Right cardiac atrium (tissue), 5 donors: ENCODE results near the gene ZMYND19. TPM values are rescaled to one million over a fixed set of nuclear protein-coding genes. Genes with fewer than 3 reads are reported as not detected.
A peak's percentile ranks its signal among the peaks of the same experiment; 100 is the strongest.
"Not testable (repeated sequence)": the region's sequence is repeated elsewhere in the genome, so short reads cannot be mapped to it uniquely, and the experiment has no call there.

Experiments used
- ATAC-seq, 2 donors: fragments of 200-7000 bp; cut with Tn5 transposase; one replicate each; pipeline versions ENCODE4 v1.8.0 to v1.9.1; 2020; ENCODE audit warnings: moderate library complexity in 2 of 2, mild to moderate bottlenecking in 1 of 2
- DNase-seq, 3 donors: peaks; one replicate each; pipeline ENCODE4 v3.0.0-alpha.2; 2020
- H3K27ac ChIP-seq: one replicate; pipeline ENCODE4 v1.5.1; 2013; ENCODE audit warnings: mild to moderate bottlenecking, low read length, control low read depth, moderate library complexity
- H3K27me3 ChIP-seq: one replicate; pipeline ENCODE4 v1.6.1; 2013; ENCODE audit not compliant: control insufficient read depth, insufficient read depth
- H3K4me1 ChIP-seq: one replicate; pipeline ENCODE4 v1.6.1; 2013; ENCODE audit warnings: low read length; ENCODE audit not compliant: control insufficient read depth, insufficient read depth
- H3K4me3 ChIP-seq: one replicate; pipeline ENCODE4 v1.5.1; 2013; ENCODE audit warnings: low read length, control low read depth
- H3K9me3 ChIP-seq: one replicate; pipeline ENCODE4 v1.6.1; 2013; ENCODE audit warnings: low read length; ENCODE audit not compliant: control insufficient read depth
- WGBS: extraction: QIAGEN DNeasy Blood & Tissue Kit; methylation state at CpG from one replicate; pipeline ENCODE4 v1.1.7; 2013; 5-methylcytosine and 5-hydroxymethylcytosine counted together
- intact Hi-C, 4 donors: fragments of 100-400 bp; cut with DNase I; formaldehyde crosslinking; loops; one replicate each; pipeline versions ENCODE4 v1.11.0 to v1.14.0; 2022 to 2023
- polyA plus RNA-seq: library from polyadenylated mRNA; stranded (reverse); fragments of 200-250 nt; gene quantifications from one replicate; pipeline ENCODE4 v1.2.3, GENCODE V29; 2013
- total RNA-seq, 4 donors: library from RNA; stranded (reverse); fragmentation: NEBNext Ultra II Directional; extraction: Animal tissue kit (Norgen Biotek cat#: 25700); gene quantifications; one replicate each; pipeline ENCODE4 v1.2.1, GENCODE V29; 2021
- donor health status: healthy with polysubstance abuse.
- donor health status: DM: no; HTN: yes; CAD: no.
- donor health status: DM: no; HTN: no; CAD: no.
- donor health status: DM: no; HTN: yes; CAD: no; lungs with severe emphysema.
- donor health status: DM: yes; HTN: yes; CAD: no.

Gene ZMYND19
- total and polyA plus RNA-seq, 5 donors, result 7.6 to 9.5 (median 9.1) TPM

DNA sequence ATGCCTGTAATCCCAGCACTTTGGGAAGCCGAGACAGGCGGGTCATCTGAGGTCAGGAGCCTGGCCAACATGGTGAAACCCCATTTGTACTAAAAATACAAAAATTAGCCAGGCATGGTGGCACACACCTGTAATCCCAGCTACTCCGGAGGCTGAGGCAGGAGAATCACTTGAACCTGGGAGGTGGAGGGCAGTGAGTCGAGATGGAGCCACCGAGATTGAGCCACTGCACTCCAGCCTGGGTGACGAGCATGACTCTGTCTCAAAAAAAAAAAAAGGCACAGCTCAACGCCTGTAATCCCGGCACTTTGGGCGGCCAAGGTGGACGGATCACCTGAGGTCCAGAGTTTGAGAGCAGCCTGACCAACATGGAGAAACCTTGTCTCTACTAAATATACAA is 36.7 kb downstream of the ZMYND19 start:
- WGBS, result 88% methylated on average over 10 of the region's 10 CpGs
- DNase-seq, H3K9me3 ChIP-seq, H3K27ac ChIP-seq, intact Hi-C loops, ATAC-seq, H3K4me1 ChIP-seq, H3K4me3 ChIP-seq, H3K27me3 ChIP-seq: not testable (repeated sequence)

DNA sequence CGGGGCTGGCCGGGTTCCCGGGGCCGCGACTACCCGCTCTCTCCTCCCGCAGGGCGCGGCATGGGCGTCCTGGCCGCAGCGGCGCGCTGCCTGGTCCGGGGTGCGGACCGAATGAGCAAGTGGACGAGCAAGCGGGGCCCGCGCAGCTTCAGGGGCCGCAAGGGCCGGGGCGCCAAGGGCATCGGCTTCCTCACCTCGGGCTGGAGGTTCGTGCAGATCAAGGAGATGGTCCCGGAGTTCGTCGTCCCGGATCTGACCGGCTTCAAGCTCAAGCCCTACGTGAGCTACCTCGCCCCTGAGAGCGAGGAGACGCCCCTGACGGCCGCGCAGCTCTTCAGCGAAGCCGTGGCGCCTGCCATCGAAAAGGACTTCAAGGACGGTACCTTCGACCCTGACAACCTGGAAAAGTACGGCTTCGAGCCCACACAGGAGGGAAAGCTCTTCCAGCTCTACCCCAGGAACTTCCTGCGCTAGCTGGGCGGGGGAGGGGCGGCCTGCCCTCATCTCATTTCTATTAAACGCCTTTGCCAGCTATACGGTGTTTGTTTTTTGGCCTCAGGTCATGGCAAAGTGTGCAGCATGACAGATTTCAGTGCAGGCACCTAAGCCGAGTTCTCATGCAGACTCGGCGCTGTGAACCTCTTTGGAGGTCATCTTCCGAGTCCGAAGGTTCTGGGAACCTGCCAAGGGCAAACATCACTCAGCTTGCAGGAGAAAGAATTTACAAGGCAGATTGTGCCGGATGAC is 38.1 kb downstream of the ZMYND19 start:
- DNase-seq, result peak in 2 of 3 donors; percentile 60 to 74
- peak; percentile 1 to 28 for ATAC-seq
- Histone ChIP-seq H3K27me3 (no peaks in the 10 kb centered on the region), H3K9me3 (no peaks in the 10 kb centered on the region), H3K4me3 (peak overlapping the region; percentile 58), H3K4me1 (no peaks in the 10 kb centered on the region), H3K27ac (peak overlapping the region; percentile 88)
- intact Hi-C loops, result no loop called here
- 8% methylated on average over 58 of the region's 58 CpGs for WGBS

DNA sequence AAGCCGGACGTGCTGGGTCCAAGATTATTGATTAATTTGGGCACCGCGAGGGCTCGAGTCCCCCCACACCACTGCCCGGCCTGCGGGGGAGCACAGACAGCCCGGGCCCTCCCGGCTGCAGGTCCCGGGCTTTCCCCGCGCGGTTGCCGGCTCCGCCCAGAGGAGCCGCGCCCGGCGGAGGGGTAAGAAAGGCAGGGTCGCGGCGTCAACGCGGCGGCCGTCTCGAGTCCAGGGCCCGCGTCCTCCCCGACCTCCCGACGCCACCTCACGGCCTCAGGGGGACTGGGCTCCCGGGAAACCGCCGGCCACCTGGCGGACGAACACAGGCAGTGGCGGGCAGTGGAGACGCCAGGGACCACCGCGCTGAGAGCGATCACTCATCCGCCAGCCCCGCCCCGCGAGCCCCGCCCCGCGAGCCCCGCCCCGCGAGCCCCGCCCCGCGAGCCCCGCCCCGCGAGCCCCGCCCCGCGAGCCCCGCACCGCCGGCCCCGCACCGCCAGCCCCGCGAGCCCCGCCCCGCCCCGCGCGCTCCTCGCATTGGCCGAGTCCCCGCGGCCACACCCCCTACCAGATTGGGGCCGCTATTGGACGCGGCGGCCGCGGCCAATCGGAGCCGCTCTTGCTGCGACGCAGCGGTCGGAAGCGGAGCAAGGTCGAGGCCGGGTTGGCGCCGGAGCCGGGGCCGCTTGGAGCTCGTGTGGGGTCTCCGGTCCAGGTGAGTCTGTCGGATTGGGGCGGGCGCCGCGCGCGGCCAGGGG is 38.9 kb downstream of the ZMYND19 start, which contains the start of gene MRPL41:
Gene MRPL41 (plus strand): TSS at position 616 of the 758 bp plus-strand sequence. CDS start 203 bp downstream, outside the sequence.
- under 1% methylated on average over 101 of the region's 106 CpGs for WGBS
- intact Hi-C loops, result no loop called here
- ATAC-seq (peak; percentile 77 to 84), DNase-seq (peak; percentile 90 to 97 (median 97))
- Histone ChIP-seq H3K9me3 (no peaks in the 10 kb centered on the region), H3K4me1 (no peaks in the 10 kb centered on the region), H3K27me3 (no peaks in the 10 kb centered on the region), H3K4me3 (peak within 1 kb of the TSS; percentile 58), H3K27ac (peak within 1 kb of the TSS; percentile 88)

DNA sequence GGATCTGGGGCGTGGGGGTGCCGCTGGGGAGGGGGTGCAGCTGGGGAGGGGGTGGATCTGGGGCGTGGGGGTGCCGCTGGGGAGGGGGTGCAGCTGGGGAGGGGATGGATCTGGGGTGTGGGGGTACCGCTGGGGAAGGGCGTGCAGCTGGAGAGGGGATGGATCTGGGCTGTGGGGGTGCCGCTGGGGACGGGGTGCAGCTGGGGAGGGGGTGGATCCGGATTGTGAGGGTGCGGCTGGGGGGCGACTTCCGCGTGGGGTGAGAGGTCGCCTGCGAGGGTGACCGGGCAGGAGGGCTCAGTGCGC is 39.4 kb downstream of the ZMYND19 start:
- intact Hi-C loops, DNase-seq, H3K4me1 ChIP-seq, H3K27me3 ChIP-seq, H3K9me3 ChIP-seq: not testable (repeated sequence)
- ATAC-seq, result peak; percentile 0 to 1
- under 1% methylated on average over 17 of the region's 17 CpGs for whole genome bisulfite sequencing
- peak overlapping the region; percentile 84 for H3K27ac ChIP-seq
- H3K4me3 ChIP-seq, result peak overlapping the region; percentile 58

DNA sequence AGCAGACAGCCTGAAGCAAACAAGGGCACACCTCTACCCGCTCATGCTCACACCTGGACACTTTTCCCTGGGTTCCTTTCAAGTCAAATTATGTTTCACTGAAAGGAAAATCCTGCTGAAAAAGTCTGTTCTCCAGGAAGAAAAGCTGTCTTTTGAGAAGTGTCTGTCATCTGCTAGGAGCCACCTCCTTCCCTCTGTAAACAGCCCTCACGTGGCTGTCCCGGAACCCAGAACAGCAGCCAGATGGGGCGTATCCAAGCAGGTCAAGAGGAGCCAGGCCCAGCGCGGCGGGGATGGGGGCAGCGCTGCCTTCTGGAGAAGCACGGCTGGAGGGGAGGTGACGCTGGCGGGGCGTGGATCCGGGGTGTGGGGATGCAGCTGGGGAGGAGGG is 40.1 kb downstream of the ZMYND19 start, which contains the start of gene PNPLA7:
Gene PNPLA7 (minus strand): TSS at position 172 of the 391 bp plus-strand sequence. CDS start 205 bp downstream, outside the sequence.
- WGBS, result 2% methylated on average over 13 of the region's 13 CpGs
- H3K4me3 ChIP-seq, result peak within 1 kb of the TSS; percentile 58
- H3K4me1 ChIP-seq, result no peaks in the 10 kb centered on the region
- H3K27me3 ChIP-seq, result no peaks in the 10 kb centered on the region
- H3K27ac ChIP-seq, result peak within 1 kb of the TSS; percentile 84
- DNase-seq (peak; percentile 89 to 96 (median 96)), ATAC-seq (peak; percentile 85 to 87)
- intact Hi-C loops, result no loop called here
- H3K9me3 ChIP-seq, result no peaks in the 10 kb centered on the region

DNA sequence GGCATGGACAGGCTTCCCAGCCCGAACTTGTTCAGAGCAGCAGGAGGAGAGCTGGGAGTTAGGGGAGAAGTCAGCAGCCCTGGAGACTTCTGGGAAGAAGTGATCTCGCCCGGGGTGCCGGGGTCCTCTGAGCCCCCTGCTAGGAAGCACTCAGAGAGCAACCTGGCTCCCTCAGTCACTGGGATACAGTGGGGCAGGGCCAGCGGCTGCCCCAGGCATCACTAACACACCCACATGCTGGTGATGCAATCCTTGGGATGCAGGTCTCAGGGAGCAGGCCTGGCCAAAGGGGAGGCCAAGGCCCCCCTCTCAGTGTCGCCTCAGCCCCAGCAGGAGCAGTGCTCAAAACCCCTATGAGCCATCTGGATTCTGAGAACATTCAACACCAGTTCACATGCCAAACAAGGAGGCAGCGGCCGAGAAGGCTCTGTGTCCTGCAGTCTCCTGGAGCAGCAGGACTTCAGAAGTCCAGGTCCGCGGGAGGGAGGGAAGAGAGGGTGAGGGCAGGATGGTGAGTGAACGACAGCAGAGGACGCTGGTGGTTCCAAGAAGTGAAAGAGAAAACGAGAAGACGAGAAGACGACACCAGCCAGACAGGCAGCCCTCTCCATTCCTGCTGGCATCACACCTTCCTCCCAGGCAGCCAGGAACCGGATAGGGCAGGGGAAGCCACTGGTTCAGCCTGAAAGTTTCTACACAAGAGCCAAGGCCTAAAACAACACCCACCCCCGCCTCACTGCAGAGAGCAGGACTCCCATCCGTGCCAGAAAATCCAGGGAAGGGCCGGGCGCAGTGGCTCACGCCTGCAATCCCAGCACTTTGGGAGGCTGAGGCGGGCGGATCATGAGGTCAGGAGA is 42.4 kb downstream of the ZMYND19 start:
- 64% methylated on average over 23 of the region's 23 CpGs for WGBS
- no peaks in the 10 kb centered on the region for H3K9me3 ChIP-seq
- H3K27ac ChIP-seq, result no peak overlapping the region
- no peaks in the 10 kb centered on the region for H3K27me3 ChIP-seq
- DNase-seq, result peak in 2 of 3 donors; percentile 70 to 71
- ATAC-seq, result peak in 1 of 2 donors; percentile 6
- no peaks in the 10 kb centered on the region for H3K4me1 ChIP-seq
- no peak overlapping the region for H3K4me3 ChIP-seq
- intact Hi-C loops, result no loop called here

DNA sequence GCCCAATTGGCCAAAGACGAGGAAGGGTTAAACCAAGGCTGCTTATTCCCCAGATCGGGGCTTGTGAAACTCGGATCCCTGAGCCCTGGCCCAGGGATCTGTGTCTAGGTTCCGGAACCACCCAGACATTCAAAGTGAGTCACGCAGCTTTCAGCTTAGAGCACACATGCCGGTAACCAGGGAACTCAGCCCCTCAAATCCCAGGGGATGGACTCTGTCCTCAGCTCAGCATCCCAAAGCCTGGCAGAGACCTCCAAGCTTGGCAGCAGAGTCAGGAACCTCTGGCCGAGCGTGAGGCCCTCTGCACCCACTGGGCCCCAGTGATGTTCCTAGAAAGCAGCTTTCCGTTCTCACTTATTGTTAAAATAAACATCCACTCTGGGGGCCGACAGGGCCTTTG is 45.2 kb downstream of the ZMYND19 start:
- Histone ChIP-seq H3K4me3 (no peak overlapping the region), H3K27me3 (no peaks in the 10 kb centered on the region), H3K27ac (no peak overlapping the region), H3K4me1 (no peaks in the 10 kb centered on the region), H3K9me3 (no peaks in the 10 kb centered on the region)
- ATAC-seq, result peak in 1 of 2 donors; percentile 20
- 75% methylated on average over 10 of the region's 10 CpGs for WGBS
- intact Hi-C loops, result no loop called here
- peak in 2 of 3 donors; percentile 60 to 77 for DNase-seq

DNA sequence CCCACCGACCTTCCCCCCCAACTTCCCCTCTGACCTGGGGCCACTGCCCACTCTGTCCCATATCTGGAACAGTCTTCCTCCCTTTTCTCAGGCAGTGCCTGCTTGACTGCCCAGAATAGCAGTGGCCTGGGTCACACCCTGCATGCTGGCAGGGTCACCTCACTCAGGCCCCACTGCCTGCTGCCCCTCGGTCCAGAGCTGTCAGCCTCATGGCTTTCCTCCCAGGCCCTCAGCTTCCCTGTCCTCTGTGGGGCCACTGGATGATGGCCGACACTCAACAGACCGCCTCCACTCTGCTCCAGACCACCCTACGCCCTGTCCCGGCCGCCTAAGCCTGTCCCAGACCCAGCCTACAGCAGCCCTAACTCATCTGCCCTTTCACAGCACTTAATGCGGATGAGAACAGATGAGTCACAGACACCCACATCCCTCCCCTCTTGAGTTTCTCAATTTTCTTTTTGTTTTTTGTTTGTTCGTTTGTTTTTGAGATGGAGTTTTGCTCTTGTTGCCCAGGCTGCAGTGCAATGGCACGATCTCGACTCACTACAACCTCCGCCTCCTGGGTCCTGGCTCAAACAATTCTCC is 46.0 kb downstream of the ZMYND19 start:
- H3K27ac ChIP-seq, result no peak overlapping the region
- H3K4me3 ChIP-seq, result no peak overlapping the region
- intact Hi-C loops, result no loop called here
- H3K9me3 ChIP-seq, result no peaks in the 10 kb centered on the region
- no peak for DNase-seq
- no peaks in the 10 kb centered on the region for H3K4me1 ChIP-seq
- WGBS, result 79% methylated on average over 12 of the region's 12 CpGs
- H3K27me3 ChIP-seq, result no peaks in the 10 kb centered on the region
- peak in 1 of 2 donors; percentile 11 for ATAC-seq

DNA sequence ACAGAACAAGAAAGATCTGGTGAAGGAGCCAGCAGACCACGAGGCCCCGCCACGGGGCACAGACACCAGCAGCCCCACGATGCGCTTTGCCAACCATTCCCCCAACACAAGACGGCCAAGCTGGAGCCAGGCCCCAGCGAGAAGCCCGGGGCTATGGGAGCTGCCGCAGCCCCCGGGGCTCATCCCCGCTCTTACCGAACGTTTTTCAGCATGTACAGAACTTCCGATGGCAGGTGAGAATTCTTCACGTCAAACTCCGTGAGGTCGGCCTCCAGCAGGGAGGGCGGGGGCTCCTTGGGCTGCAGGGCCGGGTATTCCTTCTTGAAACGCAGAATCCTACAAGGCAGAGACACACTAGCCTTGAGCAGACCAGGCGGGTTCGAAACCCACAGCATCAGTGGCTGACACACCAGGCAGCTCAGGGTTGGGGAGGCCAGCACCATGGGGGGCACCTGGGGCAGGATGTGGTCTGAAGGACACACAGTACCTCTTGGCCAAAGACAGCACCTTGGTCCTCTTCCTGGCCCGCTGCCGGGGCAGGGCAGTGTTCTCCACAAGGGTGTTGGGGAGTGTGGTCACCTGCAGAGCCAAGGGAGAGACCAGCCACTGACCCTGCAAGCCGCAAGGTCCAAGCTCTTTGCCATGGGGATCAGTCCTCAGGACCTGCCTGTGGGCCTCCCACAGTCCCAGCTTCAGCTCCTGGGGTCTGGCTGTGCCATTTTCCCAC is 46.9 kb downstream of the ZMYND19 start:
- WGBS, result 91% methylated on average over 25 of the region's 25 CpGs
- Histone ChIP-seq H3K27me3 (no peaks in the 10 kb centered on the region), H3K4me1 (no peaks in the 10 kb centered on the region), H3K27ac (no peak overlapping the region), H3K9me3 (no peaks in the 10 kb centered on the region), H3K4me3 (no peak overlapping the region)
- DNase-seq (peak in 1 of 3 donors; percentile 61), ATAC-seq (no peak)
- intact Hi-C loops, result no loop called here

DNA sequence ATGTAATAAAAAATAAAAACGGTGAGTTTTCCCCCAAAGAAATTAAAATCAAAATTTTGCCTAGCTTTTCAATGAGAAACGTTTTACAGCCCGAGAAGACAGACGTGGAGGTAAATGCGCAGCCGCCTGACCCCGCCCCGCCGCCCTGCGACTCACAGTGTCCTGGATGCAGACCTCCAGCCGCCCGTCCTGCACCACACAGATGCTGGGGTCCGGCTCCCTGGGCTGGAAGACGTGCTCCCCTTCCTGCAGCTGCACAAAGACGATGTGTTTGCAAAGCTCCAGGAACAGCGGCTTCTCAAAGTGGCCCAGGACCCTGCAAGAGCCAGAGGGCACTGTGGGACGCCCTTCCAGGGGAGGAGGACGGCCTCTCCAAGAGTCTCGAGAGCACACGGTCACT is 47.8 kb downstream of the ZMYND19 start:
- intact Hi-C loops, result no loop called here
- no peaks in the 10 kb centered on the region for H3K27me3 ChIP-seq
- 90% methylated on average over 20 of the region's 20 CpGs for WGBS
- no peak for DNase-seq
- no peak overlapping the region for H3K4me3 ChIP-seq
- H3K4me1 ChIP-seq, result no peaks in the 10 kb centered on the region
- no peak overlapping the region for H3K27ac ChIP-seq
- no peak for ATAC-seq
- no peaks in the 10 kb centered on the region for H3K9me3 ChIP-seq
